B cell (primary cell): ENCODE results near the gene NTSR2. TPM values are rescaled to one million over a fixed set of nuclear protein-coding genes. Genes with fewer than 3 reads are reported as not detected.

Experiments used
- ATAC-seq: fragments of 200-7000 bp; cut with Tn5 transposase; one replicate; pipeline ENCODE4 v1.10.0; 2021; ENCODE audit warnings: low read depth, mild to moderate bottlenecking, moderate number of reproducible peaks, moderate library complexity
- CTCF ChIA-PET: fragments of 350-600 bp; sonication (Branson Sonifier 250); formaldehyde crosslinking; loops from one replicate; lab custom pipeline; 2021; ENCODE audit warnings: antibody characterized with exemption, inconsistent platforms; lab: Charles Lee
- POLR2A ChIA-PET: fragments of 350-600 bp; sonication (Branson Sonifier 250); formaldehyde crosslinking; loops from one replicate; lab custom pipeline; 2021; ENCODE audit warnings: antibody characterized with exemption; lab: Charles Lee
- DNase-seq: peaks from one replicate; pipeline ENCODE4 v3.0.0; 2013
- H2AFZ ChIP-seq: 2 replicates; pipeline ENCODE4 v1.6.1; 2012; ENCODE audit warnings: mild to moderate bottlenecking, low read depth, low read length; ENCODE audit not compliant: insufficient read depth, poor library complexity, severe bottlenecking
- H3K27ac ChIP-seq, 2 donors: 1 replicate in 1 of 2; 2 replicates in 1 of 2; pipeline ENCODE4 v1.5.1; 2012 to 2013; ENCODE audit warnings: low read length in 2 of 2, mild to moderate bottlenecking in 2 of 2, moderate library complexity in 1 of 2
- H3K27me3 ChIP-seq, 4 experiments: fragments of 200-600 bp in 1 of 4; sonication (generic) in 1 of 4; replicated peaks in 1 of 4; 1 replicate in 2 of 4; 2 replicates in 2 of 4; pipeline versions ENCODE4 v1.6.1 to v1.7.0; 2013 to 2016; ENCODE audit warnings: low read length in 3 of 4, mild to moderate bottlenecking in 2 of 4, mixed read lengths in 1 of 4, moderate library complexity in 1 of 4; ENCODE audit not compliant: insufficient read depth in 4 of 4, control insufficient read depth in 3 of 4; ENCODE audit errors: control extremely low read depth in 1 of 4
- H3K36me3 ChIP-seq, 2 experiments: replicated peaks in 1 of 2; 1 replicate in 1 of 2; 2 replicates in 1 of 2; pipeline versions ENCODE4 v1.6.1 to v1.7.1; 2013; ENCODE audit warnings: low read length in 1 of 2; ENCODE audit not compliant: insufficient read depth in 2 of 2, control insufficient read depth in 1 of 2; ENCODE audit errors: control extremely low read depth in 1 of 2, extremely low read depth in 1 of 2
- H3K4me1 ChIP-seq, 2 donors: fragments of 200-600 bp in 1 of 2; sonication (generic) in 1 of 2; 1 replicate in 1 of 2; 2 replicates in 1 of 2; pipeline versions ENCODE4 v1.5.1 to v1.6.1; 2013 to 2017; ENCODE audit warnings: low read length in 2 of 2; ENCODE audit not compliant: control insufficient read depth in 2 of 2, insufficient read depth in 2 of 2
- H3K4me2 ChIP-seq: replicated peaks from 2 replicates; pipeline ENCODE3; 2012; ENCODE audit warnings: mild to moderate bottlenecking, low read depth, low read length; ENCODE audit not compliant: poor library complexity, severe bottlenecking
- H3K4me3 ChIP-seq, 5 experiments: fragments of 200-600 bp in 1 of 5; sonication (generic) in 1 of 5; 1 replicate in 3 of 5; 2 replicates in 2 of 5; pipeline versions ENCODE4 v1.5.1 to v1.7.0; 2011 to 2016; ENCODE audit warnings: low read length in 4 of 5, mild to moderate bottlenecking in 4 of 5, low read depth in 2 of 5, control low read depth in 1 of 5, moderate library complexity in 1 of 5; ENCODE audit not compliant: insufficient read depth in 1 of 5; ENCODE audit errors: control extremely low read depth in 1 of 5, extremely low read depth in 1 of 5
- H3K79me2 ChIP-seq: fragments of 200-600 bp; sonication (generic); one replicate; pipeline ENCODE4 v1.6.0; 2016; ENCODE audit warnings: low read length; ENCODE audit not compliant: control insufficient read depth, insufficient read depth
- H3K9ac ChIP-seq: fragments of 200-600 bp; sonication (generic); 2 replicates; pipeline ENCODE4 v1.6.1; 2017; ENCODE audit warnings: mild to moderate bottlenecking, low read length, moderate library complexity
- H3K9me3 ChIP-seq, 3 donors: one replicate each; pipeline versions ENCODE4 v1.6.1 to v1.7.1; 2013; ENCODE audit warnings: low read length in 2 of 3; ENCODE audit not compliant: control insufficient read depth in 2 of 3, insufficient read depth in 1 of 3; ENCODE audit errors: control extremely low read depth in 1 of 3
- H4K20me1 ChIP-seq: 2 replicates; pipeline ENCODE4 v1.6.0; 2012; ENCODE audit warnings: mild to moderate bottlenecking, low read length; ENCODE audit not compliant: insufficient read depth, control insufficient read depth, poor library complexity, severe bottlenecking
- H3K27ac Mint-ChIP-seq: one replicate; pipeline ENCODE4 v1.8.0; 2021; ENCODE audit warnings: mixed read lengths
- H3K27me3 Mint-ChIP-seq: one replicate; pipeline ENCODE4 v1.8.0; 2021; ENCODE audit warnings: mixed read lengths
- H3K4me1 Mint-ChIP-seq: one replicate; pipeline ENCODE4 v1.8.0; 2021; ENCODE audit warnings: mixed read lengths
- H3K4me3 Mint-ChIP-seq: one replicate; pipeline ENCODE4 v1.8.0; 2021; ENCODE audit warnings: mixed read lengths
- H3K9me3 Mint-ChIP-seq: one replicate; pipeline ENCODE4 v1.8.0; 2022; ENCODE audit warnings: mixed read lengths; ENCODE audit not compliant: insufficient read depth
- CTCF ChIP-seq: fragments of 200-600 bp; IDR thresholded peaks from one replicate; pipeline ENCODE4 v1.8.0; 2022; ENCODE audit warnings: antibody characterized with exemption, mild to moderate bottlenecking
- EZH2 ChIP-seq: IDR thresholded peaks from 2 replicates; pipeline ENCODE4 v1.6.1; 2012; ENCODE audit warnings: borderline replicate concordance, low read depth, mild to moderate bottlenecking, moderate library complexity, low read length; ENCODE audit not compliant: insufficient read depth, poor library complexity, severe bottlenecking
- WGBS: methylation state at CpG from one replicate; pipeline ENCODE4 v1.1.5; 2013; ENCODE audit warnings: missing lambda C conversion rate; ENCODE audit not compliant: insufficient coverage; 5-methylcytosine and 5-hydroxymethylcytosine counted together
- intact Hi-C: fragments of 100-400 bp; cut with micrococcal nuclease; formaldehyde crosslinking; loops from one replicate; pipeline ENCODE4 v1.10.0; 2022
- polyA plus RNA-seq: library from polyadenylated mRNA; depleted of rRNA; stranded (reverse); fragments of >200 nt; gene quantifications from 2 replicates; pipeline ENCODE4 v1.2.3, GENCODE V29; 2012
- total RNA-seq, 2 donors: library from RNA; stranded (reverse); fragments of 120-200 nt in 1 of 2; gene quantifications; 1 replicate in 1 of 2; 2 replicates in 1 of 2; pipeline versions ENCODE4 v1.2.3 to v1.2.4, GENCODE V29; 2013 to 2022

Gene NTSR2
- total and polyA plus RNA-seq, 2 donors (not counting 1 experiment from before 2014, with no cell fraction given): not detected

- TF ChIP-seq CTCF (no peak), EZH2 (no peak)
- no peaks in the 10 kb centered on the region for H3K4me1 ChIP-seq
- no peak overlapping the region for H3K4me3 ChIP-seq
- WGBS: no CpG with 5 or more reads among the region's 1 CpG
- H3K9me3 ChIP-seq: no peaks in the 10 kb centered on the region
- ChIA-PET POLR2A (no interaction called here), CTCF (no interaction called here)
- H3K27me3 Mint-ChIP-seq: peaks cover 12% of the 10 kb centered on the region
- H3K4me3 Mint-ChIP-seq: no peak overlapping the region
- H3K79me2 ChIP-seq: no peaks in the 10 kb centered on the region
- no peaks in the 10 kb centered on the region for H3K36me3 ChIP-seq
- H3K4me2 ChIP-seq: no peak overlapping the region
- H4K20me1 ChIP-seq: no peaks in the 10 kb centered on the region
- no peaks in the 10 kb centered on the region for H3K4me1 Mint-ChIP-seq
- no peaks in the 10 kb centered on the region for H3K9me3 Mint-ChIP-seq
- H2AFZ ChIP-seq: no peak overlapping the region
- DNase-seq (no peak), ATAC-seq (no peak)
- H3K9ac ChIP-seq: no peak overlapping the region
- H3K27ac Mint-ChIP-seq: no peak overlapping the region
- H3K27ac ChIP-seq: no peak overlapping the region
- intact Hi-C loops: no loop called here
- H3K27me3 ChIP-seq: peaks cover 0 to 4% (median 0%) of the 10 kb centered on the region in 4 experiments
Observed at GRCh38 chr2:11656252-11656651, 13.7 kb downstream of the NTSR2 start.

GRCh38 chr2:11655495-11655894 is 14.5 kb downstream of the NTSR2 start:
- Histone ChIP-seq H3K27ac (no peak overlapping the region), H2AFZ (no peak overlapping the region), H3K4me3 (no peak overlapping the region), H3K4me1 (no peaks in the 10 kb centered on the region), H3K4me2 (no peak overlapping the region), H3K36me3 (no peaks in the 10 kb centered on the region), H3K9me3 (no peaks in the 10 kb centered on the region), H3K79me2 (no peaks in the 10 kb centered on the region), H3K9ac (no peak overlapping the region), H4K20me1 (no peaks in the 10 kb centered on the region), H3K27me3 (peaks cover 0 to 3% (median 0%) of the 10 kb centered on the region in 4 experiments)
- H3K4me3 Mint-ChIP-seq: no peak overlapping the region
- H3K9me3 Mint-ChIP-seq: no peaks in the 10 kb centered on the region
- WGBS: 84% methylated on average over 3 of the region's 4 CpGs
- ATAC-seq (no peak), DNase-seq (no peak)
- H3K4me1 Mint-ChIP-seq: no peaks in the 10 kb centered on the region
- H3K27me3 Mint-ChIP-seq: peaks cover 12% of the 10 kb centered on the region
- ChIA-PET POLR2A (no interaction called here), CTCF (no interaction called here)
- intact Hi-C loops: no loop called here
- H3K27ac Mint-ChIP-seq: no peak overlapping the region
- TF ChIP-seq CTCF: no peak
- no peak for TF ChIP-seq EZH2
